B cell (primary cell): ENCODE results near the gene DKK2.

Source experiments
- CTCF ChIP-seq: fragments of 200-600 bp; IDR thresholded peaks from one replicate; pipeline ENCODE4 v1.8.0; 2022; ENCODE audit warnings: antibody characterized with exemption, mild to moderate bottlenecking
- EZH2 ChIP-seq: IDR thresholded peaks from 2 replicates; pipeline ENCODE4 v1.6.1; 2012; ENCODE audit warnings: borderline replicate concordance, low read depth, mild to moderate bottlenecking, moderate library complexity, low read length; ENCODE audit not compliant: insufficient read depth, poor library complexity, severe bottlenecking

GRCh38 chr4:106907216-106907615 lies 128.9 kb downstream of the DKK2 start:
- no peak for TF ChIP-seq CTCF
- TF ChIP-seq EZH2 = no peak
